WTC11 (cell line): ENCODE results near the gene SCYL1.

ENCODE experiments used
- ZNF121 ChIP-seq: sonication (generic); formaldehyde crosslinking; IDR thresholded peaks from 2 replicates; pipeline ENCODE4 v1.8.0; 2023; ENCODE audit warnings: missing genetic modification reagents
- ZNF232 ChIP-seq: sonication (generic); formaldehyde crosslinking; IDR thresholded peaks from 2 replicates; pipeline ENCODE4 v1.8.0; 2022; ENCODE audit warnings: mild to moderate bottlenecking, missing genetic modification reagents
- TF ChIP-seq, protein P1 (sequence below): fragments of 200-600 bp; IDR thresholded peaks from 2 replicates; pipeline ENCODE4 v1.8.0; 2022; ENCODE audit warnings: antibody characterized with exemption
- TF ChIP-seq, protein P2 (sequence below): sonication (generic); formaldehyde crosslinking; IDR thresholded peaks from 2 replicates; pipeline ENCODE4 v1.8.1; 2023; ENCODE audit warnings: mild to moderate bottlenecking, missing genetic modification reagents, moderate library complexity
- TF ChIP-seq, protein P3 (sequence below): sonication (generic); formaldehyde crosslinking; IDR thresholded peaks from 2 replicates; pipeline ENCODE4 v1.8.0; 2022; ENCODE audit warnings: mild to moderate bottlenecking, missing genetic modification reagents

DNA sequence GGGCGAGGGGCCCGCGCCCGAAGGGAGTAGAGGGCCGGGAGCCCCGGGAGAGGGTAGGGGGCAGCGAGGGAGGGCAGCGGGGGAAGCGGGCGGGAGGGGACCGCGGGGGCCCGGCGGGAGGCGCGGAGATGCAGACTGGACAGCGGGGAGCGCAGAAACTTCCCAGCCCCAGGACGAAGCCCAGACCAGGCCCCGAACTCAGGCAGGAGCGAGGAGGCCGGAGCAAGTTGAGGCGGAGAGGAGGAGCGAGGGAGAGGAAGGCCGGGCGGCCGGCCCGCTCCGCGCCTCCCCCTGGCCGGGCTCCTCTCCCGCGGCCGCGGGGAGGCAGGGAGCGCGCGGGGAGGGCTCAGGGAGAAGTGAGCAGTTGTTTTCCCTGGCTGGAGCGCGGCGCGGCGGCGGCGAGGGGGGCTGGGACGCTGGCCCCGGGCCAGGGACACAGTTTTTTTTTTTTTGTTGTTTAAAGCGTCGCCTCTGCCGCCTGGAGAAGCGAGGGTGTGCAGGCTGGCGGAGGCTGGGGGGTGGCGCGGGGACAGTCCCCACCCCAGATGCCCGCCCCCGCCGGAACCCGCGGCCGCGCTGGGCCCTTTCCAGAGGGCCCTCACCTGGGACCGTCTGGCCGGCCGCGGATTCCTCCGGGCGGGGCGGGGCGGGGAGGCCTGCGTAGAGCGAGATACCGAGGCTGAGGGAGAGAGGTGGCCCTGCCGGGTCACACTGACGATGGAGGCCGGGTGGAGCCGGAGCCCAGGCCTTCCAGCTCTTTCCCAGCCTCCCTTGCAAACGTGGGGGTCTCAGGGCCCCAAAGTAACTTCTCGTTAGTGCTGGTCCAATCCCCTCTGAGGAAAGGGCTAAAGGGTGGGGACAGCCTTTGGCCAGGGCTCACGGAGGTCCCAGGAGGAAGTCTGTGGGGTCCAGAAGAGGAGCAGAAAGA is 33.4 kb downstream of the SCYL1 start, which contains the start of gene LTBP3:
- TF ChIP-seq, protein P1, sequence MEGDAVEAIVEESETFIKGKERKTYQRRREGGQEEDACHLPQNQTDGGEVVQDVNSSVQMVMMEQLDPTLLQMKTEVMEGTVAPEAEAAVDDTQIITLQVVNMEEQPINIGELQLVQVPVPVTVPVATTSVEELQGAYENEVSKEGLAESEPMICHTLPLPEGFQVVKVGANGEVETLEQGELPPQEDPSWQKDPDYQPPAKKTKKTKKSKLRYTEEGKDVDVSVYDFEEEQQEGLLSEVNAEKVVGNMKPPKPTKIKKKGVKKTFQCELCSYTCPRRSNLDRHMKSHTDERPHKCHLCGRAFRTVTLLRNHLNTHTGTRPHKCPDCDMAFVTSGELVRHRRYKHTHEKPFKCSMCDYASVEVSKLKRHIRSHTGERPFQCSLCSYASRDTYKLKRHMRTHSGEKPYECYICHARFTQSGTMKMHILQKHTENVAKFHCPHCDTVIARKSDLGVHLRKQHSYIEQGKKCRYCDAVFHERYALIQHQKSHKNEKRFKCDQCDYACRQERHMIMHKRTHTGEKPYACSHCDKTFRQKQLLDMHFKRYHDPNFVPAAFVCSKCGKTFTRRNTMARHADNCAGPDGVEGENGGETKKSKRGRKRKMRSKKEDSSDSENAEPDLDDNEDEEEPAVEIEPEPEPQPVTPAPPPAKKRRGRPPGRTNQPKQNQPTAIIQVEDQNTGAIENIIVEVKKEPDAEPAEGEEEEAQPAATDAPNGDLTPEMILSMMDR = no peak
- TF ChIP-seq ZNF121 (no peak), ZNF232 (no peak)
- TF ChIP-seq, protein P2, sequence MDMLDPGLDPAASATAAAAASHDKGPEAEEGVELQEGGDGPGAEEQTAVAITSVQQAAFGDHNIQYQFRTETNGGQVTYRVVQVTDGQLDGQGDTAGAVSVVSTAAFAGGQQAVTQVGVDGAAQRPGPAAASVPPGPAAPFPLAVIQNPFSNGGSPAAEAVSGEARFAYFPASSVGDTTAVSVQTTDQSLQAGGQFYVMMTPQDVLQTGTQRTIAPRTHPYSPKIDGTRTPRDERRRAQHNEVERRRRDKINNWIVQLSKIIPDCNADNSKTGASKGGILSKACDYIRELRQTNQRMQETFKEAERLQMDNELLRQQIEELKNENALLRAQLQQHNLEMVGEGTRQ (CRISPR knock-in tag) = no peak
- TF ChIP-seq, protein P3, sequence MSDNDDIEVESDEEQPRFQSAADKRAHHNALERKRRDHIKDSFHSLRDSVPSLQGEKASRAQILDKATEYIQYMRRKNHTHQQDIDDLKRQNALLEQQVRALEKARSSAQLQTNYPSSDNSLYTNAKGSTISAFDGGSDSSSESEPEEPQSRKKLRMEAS (CRISPR knock-in tag) = no peak
